ENCODE data around the gene MPC1. TPM values are rescaled to one million over a fixed set of nuclear protein-coding genes. Genes with fewer than 3 reads are reported as not detected.

MPC1 gene
- total RNA-seq, 1 donor from 2014 or later: 32.0 TPM

Other genes starting within 250 kb of the MPC1 start
- gene TBXT, start 215.1 kb downstream of the MPC1 start, total RNA-seq: not detected in 2 replicates
- 0.16 and 0.35 TPM in 2 replicates for gene PRR18, start 74.5 kb downstream of the MPC1 start, total RNA-seq
- gene SFT2D1, start 40.4 kb downstream of the MPC1 start, total RNA-seq: 30.4 and 32.6 TPM in 2 replicates
- gene RAMACL, start 203.7 kb upstream of the MPC1 start, total RNA-seq: 0.70 and 0.98 TPM in 2 replicates
- 32.6 and 33.7 TPM in 2 replicates for gene RPS6KA2, start 244.3 kb upstream of the MPC1 start, total RNA-seq